NCI-H345 (cell line): ENCODE measurements around the gene NCOR2.

ENCODE experiments used
- DNase-seq: peaks from one replicate; lab custom pipeline; 2025; lab: John Stamatoyannopoulos, UW

NCOR2 gene

DNA sequence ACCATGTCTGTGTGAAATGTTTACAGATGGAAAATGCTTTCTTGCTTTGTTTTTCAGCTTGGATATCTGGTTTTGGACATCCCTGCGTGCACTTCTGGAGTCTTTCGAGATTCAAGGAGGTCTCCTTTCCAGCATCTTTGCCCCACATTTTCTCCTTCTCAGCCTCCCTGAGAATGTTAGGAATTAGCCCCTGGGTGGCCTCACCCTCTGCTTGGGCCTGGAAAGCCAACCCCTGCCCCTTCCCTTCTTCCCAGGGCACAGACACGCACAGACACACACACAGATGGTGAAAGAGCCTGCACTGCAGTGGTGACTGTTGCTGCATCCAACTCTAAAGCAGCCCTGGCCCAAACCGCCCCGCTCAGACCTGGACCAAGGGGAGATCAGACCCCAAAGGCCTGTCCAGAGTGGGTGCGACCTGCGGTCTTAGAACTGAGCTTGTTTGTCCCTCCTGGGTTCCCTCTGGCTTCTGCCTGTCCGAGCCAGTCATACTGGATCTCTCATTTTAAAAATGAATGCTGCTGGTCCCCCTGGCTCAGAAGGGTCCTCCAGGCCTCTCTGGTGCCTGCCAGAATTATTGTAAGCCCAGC lies 8.7 kb upstream of the NCOR2 start:
- no peak for DNase-seq

DNA sequence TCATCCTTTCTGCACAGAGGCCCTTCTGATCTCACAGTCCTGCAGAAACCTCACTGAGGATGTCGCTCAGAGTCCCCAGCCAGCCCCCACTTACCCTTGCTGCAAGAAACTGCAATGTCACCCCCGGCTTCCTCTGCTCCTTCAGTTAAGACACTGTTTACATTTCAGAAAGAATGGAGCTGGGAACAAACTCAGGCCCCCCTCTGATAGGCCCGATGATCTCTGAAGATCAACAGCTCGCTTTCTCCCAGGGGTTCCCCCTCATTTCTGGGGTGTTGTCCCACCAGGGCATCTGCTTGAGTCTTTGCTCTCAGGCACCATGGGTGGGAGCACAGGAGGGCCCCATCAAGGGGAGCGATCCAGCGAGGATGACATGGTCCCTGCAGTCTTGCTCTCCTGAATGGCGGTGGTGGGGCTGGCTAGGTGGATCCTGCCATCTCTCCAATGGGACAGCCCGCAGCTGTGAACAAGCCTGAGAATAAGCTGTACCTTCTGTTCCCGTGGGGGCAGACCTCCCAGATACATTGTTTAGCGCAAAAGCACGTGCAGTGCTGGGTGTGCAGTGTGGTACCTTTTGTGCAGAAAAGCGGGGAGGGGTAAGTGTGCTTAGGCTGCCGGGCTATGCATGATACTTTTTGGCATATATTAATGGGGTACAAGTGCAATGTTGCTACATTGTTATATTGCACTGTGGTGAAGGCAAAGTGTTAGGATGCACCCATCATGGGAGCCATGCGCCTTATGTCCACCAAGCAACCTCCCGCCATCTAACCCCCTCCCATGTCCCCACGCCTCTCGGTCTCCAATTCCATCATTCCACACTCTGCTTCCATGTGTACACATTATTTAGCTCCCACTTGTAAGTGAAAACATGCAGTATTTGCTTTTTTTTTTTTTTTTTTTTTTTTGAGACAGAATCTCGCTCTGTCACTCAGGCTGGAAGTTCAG lies 6.7 kb upstream of the NCOR2 start:
- no peak for DNase-seq

DNA sequence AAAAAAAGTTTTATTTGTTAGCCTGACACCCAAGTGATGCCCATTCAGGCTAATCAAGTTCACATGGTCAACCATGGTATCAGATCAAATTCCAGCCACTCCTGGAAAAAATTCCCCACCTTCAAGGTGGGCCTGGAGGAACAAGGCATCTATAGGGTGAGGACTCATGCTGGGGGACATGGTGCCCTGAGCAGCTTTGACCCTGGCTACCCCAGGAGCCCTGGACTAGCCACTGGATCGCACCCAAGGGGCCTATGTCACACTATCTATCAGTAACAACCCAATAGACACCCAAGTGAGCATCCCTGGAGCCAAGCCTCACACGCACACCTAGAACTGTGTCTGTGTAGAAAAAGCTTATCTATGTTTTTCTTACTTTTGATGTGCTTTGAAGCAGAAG lies 4.1 kb upstream of the NCOR2 start:
- no peak for DNase-seq

DNA sequence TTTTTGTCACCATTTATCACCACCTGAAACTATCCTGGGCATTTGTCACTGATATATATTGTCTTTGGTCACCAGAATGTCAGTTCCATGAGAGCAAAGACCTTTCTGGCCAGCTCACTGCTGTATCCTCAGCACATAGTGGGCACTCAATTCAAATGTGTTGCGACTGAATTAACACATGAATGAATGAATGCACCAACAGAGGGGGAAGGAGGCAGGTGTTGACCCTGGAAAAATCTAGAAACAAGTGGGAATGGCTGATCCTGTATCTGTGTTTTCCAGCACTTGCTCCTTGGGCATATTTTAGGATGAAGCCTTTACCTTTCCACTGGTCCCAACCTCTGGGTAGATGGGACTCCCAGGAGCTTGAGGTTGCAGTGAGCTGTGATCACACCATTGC lies 3.4 kb upstream of the NCOR2 start:
- DNase-seq: no peak

DNA sequence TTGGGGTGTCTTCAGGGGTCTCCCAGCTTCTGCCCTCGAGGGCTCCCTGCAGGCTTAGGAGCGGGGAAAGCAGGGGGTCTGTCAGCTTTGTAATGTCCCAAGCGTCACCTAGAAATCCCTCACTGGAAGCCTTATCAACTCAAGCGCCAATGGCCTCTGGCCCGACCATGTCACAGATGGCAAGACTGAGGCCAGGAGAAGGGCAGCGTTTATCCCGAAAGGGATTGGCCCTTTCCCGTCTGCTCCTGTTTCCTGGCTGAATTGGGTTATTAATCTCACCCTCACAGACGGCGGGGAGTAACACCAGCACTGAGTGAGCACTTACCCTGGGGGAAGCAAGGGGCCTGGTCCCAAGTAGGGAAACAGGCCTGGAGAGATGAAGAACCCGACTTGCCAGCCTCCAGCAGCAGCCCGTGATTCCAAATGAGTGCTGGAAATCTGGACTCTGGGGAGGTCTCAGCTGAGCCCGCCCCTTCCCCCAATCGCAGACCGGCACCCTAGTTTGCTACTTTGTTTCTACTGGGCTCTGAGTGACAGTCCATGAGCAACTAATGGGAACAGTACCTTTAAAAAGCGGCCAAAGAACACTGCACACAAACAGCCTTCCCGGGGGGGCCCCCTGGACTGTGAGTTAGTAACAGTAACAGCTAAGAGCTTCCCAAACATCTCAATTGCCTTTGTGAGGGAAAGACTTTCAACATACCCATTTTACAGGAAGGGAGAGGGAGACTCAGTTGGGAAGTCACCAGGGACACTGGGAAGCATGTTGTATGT lies 2.1 kb upstream of the NCOR2 start:
- no peak for DNase-seq

DNA sequence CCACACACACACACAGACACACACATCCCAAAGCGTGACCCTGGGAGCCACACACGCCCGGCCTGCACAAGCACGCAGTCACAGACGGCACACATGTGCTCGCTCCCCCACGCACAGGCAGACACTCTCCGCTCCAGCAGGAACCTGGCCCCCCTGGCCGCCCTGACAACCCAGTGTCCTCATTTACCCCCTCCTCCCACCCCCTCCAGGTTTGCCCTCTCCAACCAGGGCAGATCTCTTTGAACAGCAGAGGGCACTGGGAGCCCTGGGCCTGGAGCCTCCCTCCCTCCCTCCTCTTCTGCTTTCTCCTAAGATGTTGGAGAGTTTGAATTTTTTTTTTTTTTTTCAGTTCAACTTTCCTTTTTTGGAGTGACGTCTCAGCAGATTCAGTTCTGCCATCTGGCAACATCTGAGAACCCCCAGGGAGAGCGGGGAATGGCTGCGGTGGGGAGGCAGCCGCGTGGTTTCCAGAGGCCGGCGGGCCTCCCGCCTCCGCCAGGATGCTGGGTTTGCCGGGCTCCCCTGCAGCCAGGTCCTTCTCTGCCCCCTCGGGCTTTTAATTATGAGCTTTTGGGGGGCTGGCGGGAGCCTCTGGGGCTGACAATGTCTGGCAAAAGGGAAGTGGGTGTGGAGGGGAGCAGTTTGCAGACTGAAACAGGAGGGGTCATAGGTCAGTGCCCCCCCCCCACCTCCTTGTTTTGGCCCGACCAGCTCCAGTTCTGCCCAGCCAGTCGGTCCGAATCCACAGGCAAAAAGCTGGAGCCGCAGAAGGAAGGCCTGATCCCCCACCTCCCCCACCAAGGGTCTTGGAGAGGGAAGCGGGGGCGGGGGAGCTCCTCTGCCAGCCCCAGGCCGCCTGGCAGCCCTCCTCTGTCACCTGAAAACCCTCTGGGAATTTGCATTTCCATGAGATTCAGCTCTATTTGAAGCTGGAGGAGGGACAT lies 1.3 kb upstream of the NCOR2 start:
- DNase-seq: no peak

DNA sequence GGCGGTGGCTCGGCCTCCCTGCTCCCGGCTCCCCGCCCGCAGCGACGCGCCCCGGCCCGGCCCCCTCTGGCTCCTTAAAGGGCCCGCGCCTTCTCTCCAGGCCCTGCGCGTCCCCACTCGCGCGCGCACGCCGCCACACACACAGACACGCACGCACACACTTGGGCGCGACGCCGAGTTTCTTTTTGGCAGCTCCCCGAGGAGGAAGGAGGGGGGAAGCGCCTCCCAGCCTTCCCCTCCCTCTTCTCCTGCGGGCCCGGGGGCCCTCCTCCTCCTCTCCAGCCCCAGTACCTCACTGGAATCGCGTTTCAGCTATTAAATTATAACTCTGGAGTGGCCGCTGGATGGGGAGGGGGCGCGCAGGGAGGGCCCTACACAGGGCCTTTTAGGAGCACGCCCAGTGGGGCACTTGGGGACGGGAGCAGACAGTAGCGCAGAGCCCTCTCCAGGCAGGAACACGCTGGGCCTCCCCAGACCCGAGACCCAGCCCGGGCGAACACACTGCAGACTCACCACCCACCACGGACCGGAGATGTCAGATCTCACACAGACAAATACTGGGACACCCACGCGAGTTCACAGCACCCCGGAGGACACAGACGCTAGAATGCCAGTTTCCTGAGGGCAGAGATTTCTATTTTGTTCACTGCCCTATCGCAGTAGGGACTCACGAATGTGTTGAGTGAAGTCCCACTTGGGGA lies 411 bp upstream of the NCOR2 start:
- peak; percentile 83 for DNase-seq

DNA sequence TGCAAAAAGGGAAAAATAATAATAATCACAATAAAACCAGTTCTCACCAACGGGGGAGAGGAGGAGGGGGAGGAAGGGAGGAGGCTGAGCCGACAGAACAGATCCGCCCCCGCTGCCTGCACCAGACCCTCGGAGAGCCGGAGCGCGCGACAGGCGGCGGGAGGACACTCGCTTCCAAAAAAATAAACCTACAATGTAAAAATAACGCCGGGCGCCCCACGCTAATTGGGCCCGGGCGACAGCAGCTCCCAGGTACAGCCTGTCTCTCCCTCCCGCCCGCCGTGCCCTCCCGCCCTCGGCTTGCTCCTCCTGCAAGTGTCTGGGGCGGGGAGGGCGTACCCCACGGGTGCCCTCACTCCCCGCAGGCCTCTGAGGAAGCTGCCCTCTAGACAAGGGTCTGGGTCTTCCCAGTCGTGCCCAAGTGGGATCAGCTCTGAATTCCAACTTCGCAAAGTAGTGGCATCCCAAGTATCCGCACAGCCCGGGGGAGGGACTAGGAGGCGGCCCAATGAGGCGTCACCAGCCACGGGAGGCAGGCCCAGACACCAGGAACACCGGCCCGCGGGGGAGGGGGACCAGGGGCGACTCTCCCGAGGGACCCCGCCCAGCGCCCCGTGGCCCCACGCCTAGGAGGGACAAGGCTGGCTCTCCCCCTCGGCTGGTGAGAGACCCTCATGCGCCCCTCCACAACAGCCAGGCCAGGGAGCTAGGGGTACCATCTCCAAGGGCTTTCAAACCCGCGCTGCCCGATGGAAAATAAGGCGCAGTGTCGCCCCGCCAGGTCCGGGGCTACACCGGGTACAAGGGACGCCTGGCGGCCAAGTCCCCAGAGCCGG lies 1.0 kb downstream of the NCOR2 start:
- DNase-seq: peak; percentile 76

DNA sequence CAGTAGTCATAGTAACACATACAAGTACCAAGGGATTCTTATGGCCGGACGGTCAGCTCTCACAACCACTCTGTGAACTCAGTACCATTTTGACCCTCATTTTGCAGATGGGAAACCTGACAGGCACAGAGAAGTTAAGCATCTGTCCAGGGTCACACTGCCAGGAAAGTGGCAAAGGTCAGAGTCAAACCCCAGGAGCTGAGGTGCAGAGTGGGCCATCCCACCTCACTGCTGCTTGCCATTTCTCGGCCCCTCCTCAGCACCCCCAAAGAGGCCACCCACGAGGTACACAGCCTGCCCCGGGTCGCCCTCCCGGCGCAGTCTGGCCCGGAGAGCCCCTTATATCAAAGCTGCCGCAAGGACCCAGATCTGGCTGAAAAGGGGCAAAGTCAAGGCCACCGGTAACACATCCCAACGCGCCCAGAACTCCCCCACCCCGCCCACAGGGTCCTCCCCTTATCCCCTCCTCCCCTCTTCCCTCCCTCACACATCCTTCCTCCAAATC lies 1.7 kb downstream of the NCOR2 start:
- DNase-seq: no peak

DNA sequence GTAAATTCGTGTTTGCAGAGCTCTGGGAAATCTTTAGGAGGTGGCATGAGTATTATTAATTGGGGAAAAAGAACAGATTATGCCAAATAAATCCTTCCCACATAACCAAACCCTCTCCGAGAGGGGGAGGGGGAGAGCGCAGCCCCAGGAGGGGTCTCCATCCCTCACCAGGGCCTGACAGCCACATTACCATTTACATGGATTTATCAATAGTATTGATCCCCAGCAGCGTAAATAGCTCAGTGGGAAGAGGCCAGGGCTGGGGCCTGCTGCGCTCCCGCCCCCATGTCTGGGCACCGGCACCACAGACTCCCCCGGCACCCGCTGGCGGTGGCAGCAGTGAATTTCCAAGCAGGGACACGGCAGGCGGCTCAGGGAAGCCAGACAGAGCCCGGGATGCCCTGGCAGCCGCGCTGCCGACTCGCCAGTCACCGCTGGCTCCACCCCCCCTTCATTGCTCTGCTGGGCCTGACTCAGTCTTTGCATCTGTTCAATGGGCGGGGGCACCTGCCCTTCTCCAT lies 2.4 kb downstream of the NCOR2 start:
- DNase-seq: peak; percentile 25

DNA sequence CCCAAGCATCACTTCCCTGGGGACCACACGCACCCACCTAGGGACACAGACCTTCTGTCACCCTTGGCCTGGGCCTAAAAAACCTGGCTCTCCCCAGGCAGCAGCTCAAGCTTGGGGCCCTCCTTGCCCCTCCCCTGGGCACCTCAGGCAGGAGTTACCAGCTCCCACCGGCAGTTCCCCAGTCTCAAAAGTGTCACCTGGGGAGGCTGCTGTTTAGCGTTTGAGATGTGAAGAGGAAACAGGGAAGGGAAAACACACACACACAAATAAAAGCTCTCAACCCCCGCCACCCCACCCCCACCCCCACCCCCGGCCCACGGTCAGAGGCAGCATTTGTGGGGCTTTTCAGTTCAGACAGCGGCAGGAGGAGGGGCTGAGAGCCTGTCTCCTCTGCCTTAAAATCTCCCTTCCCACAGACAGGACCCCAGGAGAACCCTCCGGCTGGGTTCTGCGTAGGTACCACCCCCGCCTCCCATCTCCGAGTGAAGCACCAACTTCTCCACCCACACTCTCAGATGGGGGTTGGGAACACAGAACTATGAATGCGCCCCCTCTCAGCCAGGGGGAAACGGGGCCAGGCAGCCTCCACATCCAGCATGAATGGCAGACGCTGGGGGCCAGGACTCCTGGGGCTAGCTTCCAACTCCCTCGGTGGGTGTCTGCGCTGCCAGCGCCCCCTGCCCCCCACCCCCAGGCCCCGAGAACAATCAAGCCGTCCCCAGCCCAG lies 3.0 kb downstream of the NCOR2 start:
- DNase-seq: peak; percentile 44

DNA sequence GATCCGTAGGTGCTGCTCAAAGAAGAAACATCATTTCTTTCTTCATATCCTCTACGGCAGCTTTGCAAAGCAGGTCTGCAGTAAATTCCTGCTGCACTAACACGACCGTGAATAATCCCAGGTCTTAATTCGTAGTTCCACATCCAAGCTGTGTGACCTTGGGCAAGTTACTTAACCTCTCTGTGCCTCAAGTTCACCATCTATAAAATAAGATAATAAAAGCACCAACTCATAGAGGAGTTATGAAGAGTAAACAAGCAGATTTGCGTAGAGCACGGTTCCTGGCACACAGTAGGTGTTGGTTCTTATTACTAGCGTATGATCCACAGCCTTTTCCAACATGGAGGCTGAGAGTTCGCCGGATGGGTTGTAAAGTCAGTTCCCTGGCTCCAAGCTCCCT lies 3.6 kb downstream of the NCOR2 start:
- DNase-seq: no peak

DNA sequence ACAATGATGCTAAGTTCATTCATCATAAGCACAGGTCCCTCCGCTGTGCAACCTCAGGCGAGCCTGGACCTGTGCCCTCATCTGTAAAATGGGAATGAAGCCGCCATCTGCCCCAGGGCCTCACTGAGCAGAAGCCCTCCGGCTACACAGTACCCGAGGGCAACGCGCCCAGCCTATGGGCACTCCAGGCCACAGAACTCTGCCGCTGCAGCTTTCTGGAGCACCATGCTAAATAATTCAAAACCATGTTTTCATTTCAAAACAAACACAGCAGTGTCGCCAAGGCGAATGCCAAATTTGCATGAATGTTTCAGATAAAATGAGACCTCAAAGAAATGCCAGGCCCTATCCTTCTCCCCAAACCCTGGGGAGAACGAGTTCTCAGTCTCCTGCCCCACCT lies 4.0 kb downstream of the NCOR2 start:
- no peak for DNase-seq

DNA sequence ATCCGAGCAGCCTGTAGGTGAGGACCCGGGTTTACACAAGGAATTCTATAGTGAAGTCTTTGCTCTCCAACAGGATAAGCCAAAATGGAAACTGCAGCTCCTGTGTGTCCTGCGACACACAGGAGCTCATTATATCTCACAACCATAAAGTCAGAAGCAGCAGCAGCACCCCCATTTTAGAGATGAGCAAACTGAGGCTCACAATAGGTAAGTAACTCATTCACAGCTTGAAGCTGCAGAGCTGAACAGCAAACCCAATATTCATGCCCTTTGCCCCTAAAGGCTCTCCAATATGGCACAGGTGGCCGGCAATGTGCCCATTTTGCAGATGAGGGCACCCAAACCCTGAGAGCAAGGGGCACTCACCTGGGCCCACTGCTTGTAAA lies 4.6 kb downstream of the NCOR2 start:
- DNase-seq: no peak

DNA sequence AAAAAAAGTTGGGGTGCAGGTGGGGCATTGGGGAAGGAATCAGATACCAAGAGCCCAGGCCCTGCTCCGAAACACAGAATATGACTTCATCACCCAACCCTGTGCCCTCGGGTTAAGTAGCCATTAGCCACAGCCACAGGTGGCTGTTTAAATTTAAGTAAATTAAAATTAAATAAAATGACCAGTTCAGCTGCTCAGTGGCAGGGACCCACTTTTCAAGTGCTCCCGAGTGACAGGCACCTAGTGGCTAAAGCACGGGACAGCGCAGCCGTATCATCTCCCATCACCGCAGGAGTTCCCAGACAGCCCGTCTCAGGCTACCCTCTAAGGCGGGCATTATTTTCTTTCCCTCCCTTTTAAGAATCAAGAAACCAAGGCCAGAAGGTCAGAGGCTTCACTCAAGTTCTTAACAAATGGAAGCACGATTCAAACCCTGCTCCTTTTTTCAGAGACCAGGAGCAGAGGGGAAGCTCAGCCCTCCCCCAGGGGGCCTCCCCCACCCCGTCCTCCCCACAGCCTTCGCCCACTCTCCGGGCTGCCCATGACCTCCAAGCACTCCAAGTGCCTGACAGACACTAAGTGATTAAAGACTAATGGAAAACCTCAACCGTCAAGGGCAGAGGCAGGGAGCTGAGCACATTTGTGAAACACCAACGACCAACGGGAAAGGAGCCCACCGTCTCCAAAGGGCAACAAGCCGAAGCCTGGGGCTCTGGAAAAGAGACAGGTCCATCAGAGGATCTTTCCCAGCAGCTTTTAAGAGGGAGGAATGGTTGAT lies 5.2 kb downstream of the NCOR2 start:
- no peak for DNase-seq

DNA sequence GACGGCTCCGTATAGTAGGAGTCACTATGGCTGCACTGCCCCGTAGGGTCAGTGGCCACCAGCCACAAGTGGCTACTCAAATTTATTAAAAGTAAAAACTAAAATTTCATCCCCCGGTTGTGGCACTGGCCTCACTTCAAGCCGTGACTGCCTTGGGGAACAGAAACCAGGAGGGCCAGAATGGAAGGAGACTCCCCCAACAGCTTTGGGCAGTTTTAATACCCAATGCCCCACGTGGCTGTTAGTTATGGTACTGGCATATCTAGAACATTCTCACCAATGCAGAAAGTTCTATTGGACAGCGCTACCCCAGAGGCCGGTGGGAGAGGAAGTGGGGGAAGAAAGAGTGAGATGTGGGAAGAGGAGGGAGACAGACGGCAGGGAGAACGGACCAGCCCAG lies 6.2 kb downstream of the NCOR2 start:
- DNase-seq: no peak

DNA sequence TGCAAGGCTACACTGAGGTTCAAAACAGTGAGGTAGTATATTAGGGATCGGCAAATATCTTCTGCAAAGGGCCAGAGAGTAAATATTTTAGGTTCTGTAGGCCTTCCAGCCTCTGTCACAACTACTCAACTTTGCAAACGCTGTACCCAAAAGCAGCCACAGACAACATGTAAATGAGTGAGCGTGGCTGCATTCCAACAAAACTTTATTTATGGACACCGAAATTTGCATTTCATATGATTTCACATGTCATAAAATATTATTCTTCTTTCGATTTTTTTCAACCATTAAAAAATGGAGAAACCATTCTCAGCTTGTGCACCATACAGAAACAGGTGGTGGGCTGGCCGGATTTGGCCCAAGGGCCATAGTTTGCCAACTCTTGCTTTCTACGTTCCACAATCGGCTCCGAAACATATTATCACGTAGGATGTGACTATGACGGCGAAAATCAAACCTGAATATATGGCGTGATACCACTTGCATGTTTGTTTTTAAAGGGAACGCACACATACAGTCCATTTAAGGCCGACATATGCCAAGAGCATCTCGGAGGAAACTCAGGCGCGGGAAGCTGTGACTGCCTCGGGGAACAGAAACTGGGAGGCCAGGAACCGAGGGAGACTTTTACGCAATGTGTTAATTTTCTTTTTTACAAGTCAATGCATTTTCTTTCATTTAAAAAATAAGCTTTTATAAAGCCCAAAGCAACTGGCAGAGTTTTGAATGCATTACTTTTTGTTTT lies 7.1 kb downstream of the NCOR2 start:
- DNase-seq: no peak
